ENCODE results near the gene TOM1L2.

DNA sequence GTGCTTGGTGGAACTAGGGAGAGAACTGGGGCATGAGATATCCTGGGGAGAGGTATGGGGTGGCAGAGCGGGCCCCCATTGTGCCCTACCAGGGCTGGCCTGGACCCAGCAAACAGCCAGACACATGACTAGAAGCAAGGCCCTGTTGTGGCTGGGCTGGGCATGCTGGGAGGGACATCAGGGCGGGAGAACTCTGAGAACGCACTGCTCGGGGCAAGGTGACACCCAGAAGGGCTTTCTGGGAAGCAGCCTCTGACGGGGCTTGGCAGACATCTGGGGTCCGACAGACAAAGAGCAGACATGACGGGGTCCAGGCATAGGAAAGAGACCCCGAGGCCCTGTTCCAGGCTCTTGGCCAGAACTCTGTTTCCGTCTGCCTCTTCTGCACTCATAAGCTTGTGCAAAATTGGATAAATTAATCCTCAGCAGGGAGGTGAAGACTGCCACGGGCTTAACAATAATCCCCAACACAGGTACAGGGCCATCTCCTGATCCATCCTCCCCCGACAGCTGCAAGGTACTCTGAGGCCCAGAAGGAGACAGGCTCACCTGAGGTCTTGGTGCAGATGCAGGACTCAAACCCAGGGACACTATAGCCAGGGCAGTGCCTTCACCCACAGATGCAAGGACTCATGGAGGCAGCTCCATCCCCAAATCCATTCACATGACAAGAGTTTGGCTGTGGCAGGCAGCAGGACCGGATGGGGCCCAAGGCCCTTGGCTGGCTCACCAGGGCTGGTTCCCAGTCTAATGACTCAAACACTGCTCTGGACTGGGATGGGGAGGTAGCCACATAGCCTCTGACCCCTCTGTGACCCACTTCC is 140.8 kb downstream of the TOM1L2 start:
- TF ChIP-seq EZH2 (IDR thresholded peaks at IDR 0.05; ENCODE audit: insufficient read depth, poor library complexity, severe bottlenecking), result no peak
- no peak for TF ChIP-seq EZH2phosphoT487 (IDR thresholded peaks at IDR 0.05; ENCODE audit: insufficient read depth, low read depth)
